ENCODE results near the gene BTBD9.

The BTBD9 gene

GRCh38 chr6:38554700-38555413 is 84.9 kb downstream of the BTBD9 start:
- DNase-seq (ENCODE audit: low read depth): peak; percentile 62

- DNase-seq (ENCODE audit: low read depth): no peak
Observed at GRCh38 chr6:38554014-38554413, 85.7 kb downstream of the BTBD9 start.

GRCh38 chr6:38552121-38552520 is 87.6 kb downstream of the BTBD9 start:
- no peak for DNase-seq (ENCODE audit: low read depth)

GRCh38 chr6:38549795-38550194 is 89.9 kb downstream of the BTBD9 start:
- no peak for DNase-seq (ENCODE audit: low read depth)

- no peak for DNase-seq (ENCODE audit: low read depth)
Observed at GRCh38 chr6:38549180-38549579, 90.5 kb downstream of the BTBD9 start.

- no peak for DNase-seq (ENCODE audit: low read depth)
Observed at GRCh38 chr6:38543022-38543421, 96.7 kb downstream of the BTBD9 start.

GRCh38 chr6:38542031-38542430 is 97.7 kb downstream of the BTBD9 start:
- no peak for DNase-seq (ENCODE audit: low read depth)

GRCh38 chr6:38533064-38533463 is 106.7 kb downstream of the BTBD9 start:
- no peak for DNase-seq (ENCODE audit: low read depth)

GRCh38 chr6:38531134-38531533 is 108.6 kb downstream of the BTBD9 start:
- DNase-seq (ENCODE audit: low read depth): no peak

- peak; percentile 20 for DNase-seq (ENCODE audit: low read depth)
Observed at GRCh38 chr6:38528196-38528965, 111.3 kb downstream of the BTBD9 start.

GRCh38 chr6:38527371-38527770 is 112.4 kb downstream of the BTBD9 start:
- DNase-seq (ENCODE audit: low read depth): no peak

- no peak for DNase-seq (ENCODE audit: low read depth)
Observed at GRCh38 chr6:38525888-38526287, 113.8 kb downstream of the BTBD9 start.

- DNase-seq (ENCODE audit: low read depth): peak; percentile 47
Observed at GRCh38 chr6:38524436-38525145, 115.1 kb downstream of the BTBD9 start.

- peak; percentile 40 for DNase-seq (ENCODE audit: low read depth)
Observed at GRCh38 chr6:38522322-38522721, 117.4 kb downstream of the BTBD9 start.

GRCh38 chr6:38518511-38519304 is 121.0 kb downstream of the BTBD9 start:
- DNase-seq (ENCODE audit: low read depth): no peak

- DNase-seq (ENCODE audit: low read depth): peak; percentile 44
Observed at GRCh38 chr6:38517005-38517404, 122.7 kb downstream of the BTBD9 start.

- no peak for DNase-seq (ENCODE audit: low read depth)
Observed at GRCh38 chr6:38514399-38514798, 125.3 kb downstream of the BTBD9 start.

GRCh38 chr6:38512211-38512610 is 127.5 kb downstream of the BTBD9 start:
- peak; percentile 48 for DNase-seq (ENCODE audit: low read depth)

- peak; percentile 47 for DNase-seq (ENCODE audit: low read depth)
Observed at GRCh38 chr6:38510205-38510604, 129.5 kb downstream of the BTBD9 start.

- DNase-seq (ENCODE audit: low read depth): peak; percentile 72
Observed at GRCh38 chr6:38509713-38510112, 130.0 kb downstream of the BTBD9 start.

- peak; percentile 26 for DNase-seq (ENCODE audit: low read depth)
Observed at GRCh38 chr6:38508894-38509293, 130.8 kb downstream of the BTBD9 start.

- no peak for DNase-seq (ENCODE audit: low read depth)
Observed at GRCh38 chr6:38508286-38508685, 131.4 kb downstream of the BTBD9 start.
